CD4-positive, alpha-beta T cell treated with Interleukin-17A for 4 hours (primary cell): Measurements from ENCODE around the gene RBM33.
"Not testable (repeated sequence)": the region's sequence is repeated elsewhere in the genome, so short reads cannot be mapped to it uniquely, and the experiment has no call there.

ENCODE experiments used
- DNase-seq: peaks from one replicate; pipeline ENCODE4 v3.0.0-alpha.2; 2020; ENCODE audit warnings: mixed read lengths

Gene RBM33

GRCh38 chr7:155813125-155813524 is 168.7 kb downstream of the RBM33 start:
- no peak for DNase-seq

- no peak for DNase-seq
Measured at GRCh38 chr7:155813546-155814315, 169.3 kb downstream of the RBM33 start.

- no peak for DNase-seq
Measured at GRCh38 chr7:155814316-155815276, 170.1 kb downstream of the RBM33 start.

- DNase-seq, result peak; percentile 58
Measured at GRCh38 chr7:155815332-155816191, 171.1 kb downstream of the RBM33 start.

GRCh38 chr7:155816192-155816508 is 171.7 kb downstream of the RBM33 start:
- no peak for DNase-seq

GRCh38 chr7:155816996-155817395 is 172.5 kb downstream of the RBM33 start:
- DNase-seq, result no peak

GRCh38 chr7:155817515-155817914 is 173.1 kb downstream of the RBM33 start:
- DNase-seq, result not testable (repeated sequence)

- no peak for DNase-seq
Measured at GRCh38 chr7:155818154-155818819, 173.8 kb downstream of the RBM33 start.

GRCh38 chr7:155818820-155819168 is 174.3 kb downstream of the RBM33 start:
- no peak for DNase-seq

GRCh38 chr7:155819186-155819585 is 174.7 kb downstream of the RBM33 start:
- DNase-seq, result no peak

- DNase-seq, result no peak
Measured at GRCh38 chr7:155820246-155820645, 175.8 kb downstream of the RBM33 start.

- no peak for DNase-seq
Measured at GRCh38 chr7:155820788-155821187, 176.3 kb downstream of the RBM33 start.

- DNase-seq, result no peak
Measured at GRCh38 chr7:155821851-155822250, 177.4 kb downstream of the RBM33 start.

- DNase-seq, result no peak
Measured at GRCh38 chr7:155824227-155824886, 179.9 kb downstream of the RBM33 start.

- DNase-seq, result no peak
Measured at GRCh38 chr7:155825336-155825735, 180.9 kb downstream of the RBM33 start.

GRCh38 chr7:155829796-155830470 is 185.5 kb downstream of the RBM33 start:
- DNase-seq, result no peak
